Suppressor macrophage treated with lipopolysaccharide for 4 hours (primary cell): Measurements from ENCODE around the gene SPTBN5.
A peak's percentile ranks its signal among the peaks of the same experiment; 100 is the strongest.
"Not testable (repeated sequence)": the region's sequence is repeated elsewhere in the genome, so short reads cannot be mapped to it uniquely, and the experiment has no call there.

Source experiments
- DNase-seq: peaks from one replicate; pipeline ENCODE4 v3.0.0-alpha.2; 2020

SPTBN5 gene

GRCh38 chr15:41841131-41841530, 52.7 kb downstream of the SPTBN5 start:
- DNase-seq: no peak

GRCh38 chr15:41840673-41841072, 53.2 kb downstream of the SPTBN5 start:
- no peak for DNase-seq

- DNase-seq: no peak
These were observed 53.9 kb downstream of the SPTBN5 start for GRCh38 chr15:41839781-41840491.

GRCh38 chr15:41838400-41838897, 55.4 kb downstream of the SPTBN5 start, which contains the start of gene PLA2G4B:
PLA2G4B (plus strand) TSS chr15:41838847; CDS start chr15:41838914, 67 bp downstream.
- no peak for DNase-seq

GRCh38 chr15:41836713-41837454, 57.0 kb downstream of the SPTBN5 start:
- no peak for DNase-seq

GRCh38 chr15:41836073-41836472, 57.8 kb downstream of the SPTBN5 start:
- no peak for DNase-seq

GRCh38 chr15:41834096-41834495, 59.8 kb downstream of the SPTBN5 start:
- peak; percentile 73 for DNase-seq

GRCh38 chr15:41832875-41833274, 61.0 kb downstream of the SPTBN5 start:
- DNase-seq: peak; percentile 5

- no peak for DNase-seq
These were observed 61.6 kb downstream of the SPTBN5 start for GRCh38 chr15:41832208-41832607.

GRCh38 chr15:41831291-41831690, 62.6 kb downstream of the SPTBN5 start:
- DNase-seq: not testable (repeated sequence)

GRCh38 chr15:41829959-41830646, 63.8 kb downstream of the SPTBN5 start:
- no peak for DNase-seq

- DNase-seq: no peak
These were observed 65.1 kb downstream of the SPTBN5 start for GRCh38 chr15:41828807-41829141.

- DNase-seq: peak; percentile 97
These were observed 65.7 kb downstream of the SPTBN5 start, which contains the start of gene JMJD7 for GRCh38 chr15:41827880-41828806. JMJD7 (plus strand) TSS chr15:41828092; CDS start chr15:41828125, 33 bp downstream.

- no peak for DNase-seq
These were observed 66.5 kb downstream of the SPTBN5 start for GRCh38 chr15:41827290-41827879.

GRCh38 chr15:41825572-41826535, 68.0 kb downstream of the SPTBN5 start:
- no peak for DNase-seq

GRCh38 chr15:41825145-41825544, 68.7 kb downstream of the SPTBN5 start:
- no peak for DNase-seq

GRCh38 chr15:41824062-41824745, 69.6 kb downstream of the SPTBN5 start:
- DNase-seq: no peak

GRCh38 chr15:41823502-41823901, 70.4 kb downstream of the SPTBN5 start:
- DNase-seq: no peak

GRCh38 chr15:41822957-41823356, 70.9 kb downstream of the SPTBN5 start:
- no peak for DNase-seq

GRCh38 chr15:41822471-41822870, 71.4 kb downstream of the SPTBN5 start:
- no peak for DNase-seq
